ENCODE measurements around the gene CHD9.
A peak's percentile ranks its signal among the peaks of the same experiment; 100 is the strongest.

Gene CHD9

GRCh38 chr16:53064081-53064578, 9.3 kb downstream of the CHD9 start:
- Histone ChIP-seq H3K9me3 (ENCODE audit: low read length) (no peaks in the 10 kb centered on the region), H3K27me3 (ENCODE audit: insufficient read depth, low read length) (no peaks in the 10 kb centered on the region), H3F3A (ENCODE audit: insufficient read depth, low read length) (no peaks in the 10 kb centered on the region; the same call in 1 of the 2 replicates), H3K9me2 (ENCODE audit: low read depth, low read length) (no peaks in the 10 kb centered on the region), H3K36me3 (ENCODE audit: insufficient read depth, low read length) (peaks cover 8% of the 10 kb centered on the region; the same call in 1 of the 2 replicates), H2AFZ (ENCODE audit: low read length) (no peak overlapping the region), H3K4me1 (ENCODE audit: insufficient read depth, low read length, severe bottlenecking) (peaks cover 59% of the 10 kb centered on the region), H3K4me3 (ENCODE audit: low read depth, low read length, poor library complexity, severe bottlenecking) (no peak overlapping the region), H3K27ac (ENCODE audit: low read depth, low read length, poor library complexity, severe bottlenecking) (peak overlapping the region; percentile 25), H3K4me2 (ENCODE audit: low read length) (no peak overlapping the region), H3K79me2 (ENCODE audit: insufficient read depth, low read length) (peaks cover 19% of the 10 kb centered on the region), H4K20me1 (ENCODE audit: insufficient read depth, low read length) (no peaks in the 10 kb centered on the region), H3K9ac (ENCODE audit: low read length) (no peak overlapping the region; the same call in 1 of the 2 replicates)
- no peak for TF ChIP-seq CTCF (IDR thresholded peaks at IDR 0.05; ENCODE audit: low read length)
- no peak for TF ChIP-seq EZH2 (IDR thresholded peaks at IDR 0.05; ENCODE audit: borderline replicate concordance, low read length)

- Histone ChIP-seq H2AFZ (ENCODE audit: low read length) (no peak overlapping the region), H3F3A (ENCODE audit: insufficient read depth, low read length) (no peaks in the 10 kb centered on the region; the same call in 1 of the 2 replicates), H3K79me2 (ENCODE audit: insufficient read depth, low read length) (peaks cover 19% of the 10 kb centered on the region), H3K27ac (ENCODE audit: low read depth, low read length, poor library complexity, severe bottlenecking) (peak overlapping the region; percentile 39), H3K27me3 (ENCODE audit: insufficient read depth, low read length) (no peaks in the 10 kb centered on the region), H3K4me3 (ENCODE audit: low read depth, low read length, poor library complexity, severe bottlenecking) (no peak overlapping the region), H3K4me1 (ENCODE audit: insufficient read depth, low read length, severe bottlenecking) (peaks cover 70% of the 10 kb centered on the region), H3K9me3 (ENCODE audit: low read length) (no peaks in the 10 kb centered on the region), H4K20me1 (ENCODE audit: insufficient read depth, low read length) (no peaks in the 10 kb centered on the region), H3K9me2 (ENCODE audit: low read depth, low read length) (no peaks in the 10 kb centered on the region), H3K4me2 (ENCODE audit: low read length) (no peak overlapping the region), H3K36me3 (ENCODE audit: insufficient read depth, low read length) (peaks cover 8% of the 10 kb centered on the region; the same call in 1 of the 2 replicates), H3K9ac (ENCODE audit: low read length) (no peak overlapping the region)
- TF ChIP-seq EZH2 (IDR thresholded peaks at IDR 0.05; ENCODE audit: borderline replicate concordance, low read length) (no peak), CTCF (IDR thresholded peaks at IDR 0.05; ENCODE audit: low read length) (no peak)
Observed at GRCh38 chr16:53065461-53066061, 10.8 kb downstream of the CHD9 start.

GRCh38 chr16:53067675-53068074, 12.9 kb downstream of the CHD9 start:
- no peaks in the 10 kb centered on the region for H3K9me3 ChIP-seq (ENCODE audit: low read length)
- peak overlapping the region; percentile 56 for H3K4me2 ChIP-seq (ENCODE audit: low read length)
- peak overlapping the region; percentile 91 for H3K27ac ChIP-seq (ENCODE audit: low read depth, low read length, poor library complexity, severe bottlenecking)
- H3K36me3 ChIP-seq (ENCODE audit: insufficient read depth, low read length) = peaks cover 8% of the 10 kb centered on the region; the same call in 1 of the 2 replicates
- no peak overlapping the region for H3K9ac ChIP-seq (ENCODE audit: low read length)
- H2AFZ ChIP-seq (ENCODE audit: low read length) = no peak overlapping the region
- H4K20me1 ChIP-seq (ENCODE audit: insufficient read depth, low read length) = no peaks in the 10 kb centered on the region
- no peaks in the 10 kb centered on the region for H3K27me3 ChIP-seq (ENCODE audit: insufficient read depth, low read length)
- H3K4me1 ChIP-seq (ENCODE audit: insufficient read depth, low read length, severe bottlenecking) = peaks cover 70% of the 10 kb centered on the region
- TF ChIP-seq CTCF (IDR thresholded peaks at IDR 0.05; ENCODE audit: low read length) = no peak
- no peaks in the 10 kb centered on the region; the same call in 1 of the 2 replicates for H3F3A ChIP-seq (ENCODE audit: insufficient read depth, low read length)
- no peaks in the 10 kb centered on the region for H3K9me2 ChIP-seq (ENCODE audit: low read depth, low read length)
- peaks cover 28% of the 10 kb centered on the region for H3K79me2 ChIP-seq (ENCODE audit: insufficient read depth, low read length)
- H3K4me3 ChIP-seq (ENCODE audit: low read depth, low read length, poor library complexity, severe bottlenecking) = no peak overlapping the region

All from OCI-LY1 (cell line).